GM19043 (cell line): ENCODE data around the gene FAM229B.
"Not testable (repeated sequence)": the region's sequence is repeated elsewhere in the genome, so short reads cannot be mapped to it uniquely, and the experiment has no call there.

ENCODE experiments used
- ATAC-seq: cut with Tn5 transposase; IDR thresholded peaks from one replicate; pipeline ENCODE4 v1.9.1; 2021; ENCODE audit warnings: low read depth; ENCODE audit not compliant: unreplicated experiment

Gene FAM229B, protein sequence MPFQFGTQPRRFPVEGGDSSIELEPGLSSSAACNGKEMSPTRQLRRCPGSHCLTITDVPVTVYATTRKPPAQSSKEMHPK

DNA sequence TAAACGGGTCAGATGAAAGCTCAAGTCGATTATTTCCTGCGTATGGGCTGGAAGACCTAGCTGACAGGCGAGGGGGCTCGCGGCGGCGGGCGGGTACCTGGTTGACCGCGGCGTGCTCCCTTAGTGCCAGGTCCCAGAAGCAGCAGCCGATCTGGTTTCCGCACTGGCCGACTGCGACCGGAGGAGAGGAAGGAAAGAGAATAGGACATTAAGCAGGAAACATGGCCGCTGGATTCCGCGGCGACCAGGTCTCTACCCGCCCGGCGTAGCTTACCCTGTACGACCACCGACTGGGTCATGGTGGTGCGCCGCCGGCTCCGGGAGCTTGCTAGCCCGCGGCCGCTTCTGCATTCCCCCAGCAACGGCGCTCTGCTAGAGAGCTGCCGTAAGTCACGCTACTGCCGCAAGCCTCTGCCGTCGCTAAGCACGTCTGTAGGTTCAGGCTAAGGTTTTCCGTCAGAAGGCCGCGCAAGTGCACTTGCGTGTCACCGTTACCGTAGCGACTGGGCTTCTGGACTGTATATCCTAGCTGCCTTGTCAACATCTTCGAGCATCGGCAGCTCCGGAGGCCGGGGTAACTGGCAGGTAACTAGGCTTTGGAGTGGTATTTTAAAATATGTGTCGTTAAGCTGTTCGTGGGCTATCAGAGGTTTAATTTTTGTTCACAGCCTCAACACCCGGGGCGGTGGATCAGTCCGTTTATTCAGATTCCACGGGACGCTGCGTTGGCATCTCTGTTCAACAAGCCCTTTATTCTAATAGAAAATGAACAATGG, at the start of gene FAM229B, which contains the start of gene TUBE1:
Gene FAM229B (plus strand): TSS at position 456 of the 776 bp plus-strand sequence. CDS start 11,693 bp downstream, outside the sequence.
Gene TUBE1 (minus strand): TSS at position 347 of the 776 bp plus-strand sequence. CDS start 48 bp downstream, at position 299.
- ATAC-seq, result peak; percentile 95

DNA sequence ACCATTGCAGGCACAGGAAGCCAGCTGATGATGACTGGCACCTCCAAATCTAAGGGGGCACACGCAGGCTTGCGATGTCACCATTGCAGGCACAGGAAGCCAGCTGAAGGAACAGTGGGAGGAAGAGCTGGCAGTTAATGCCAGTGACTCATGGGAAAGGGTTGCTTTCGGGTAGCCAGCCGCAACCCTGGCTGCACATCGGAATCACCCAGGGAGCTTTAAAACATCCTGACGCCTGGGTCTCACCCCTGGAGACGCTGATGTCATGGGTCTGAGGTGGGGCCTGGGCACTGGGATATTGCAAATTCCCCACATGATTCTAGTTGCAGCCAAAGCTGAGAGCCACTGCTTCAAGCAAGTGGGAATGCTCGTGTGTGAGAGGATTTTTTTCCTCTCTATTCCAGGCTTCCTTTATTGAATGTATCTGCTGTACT, 49.6 kb upstream of the FAM229B start:
- ATAC-seq, result no peak

DNA sequence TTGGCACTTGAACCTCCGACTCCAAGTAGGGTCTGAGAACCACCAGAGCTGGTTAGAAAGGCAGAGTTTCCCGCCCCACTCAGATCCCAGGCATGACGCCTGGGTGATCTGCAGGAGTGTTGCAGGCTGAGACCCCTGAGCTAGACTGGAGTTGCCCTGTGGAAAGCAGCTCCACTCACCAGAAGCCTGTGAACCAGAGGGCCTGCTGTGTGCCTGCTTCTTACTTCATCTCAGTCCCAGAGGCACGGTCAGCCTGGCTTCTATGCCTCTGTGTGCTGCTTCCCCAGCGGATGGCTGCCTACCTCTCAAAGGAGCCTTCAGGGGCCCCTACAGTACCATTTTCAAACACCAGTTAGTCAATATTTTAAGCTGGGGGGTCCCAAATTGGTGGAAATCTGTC, 49.1 kb upstream of the FAM229B start:
- no peak for ATAC-seq

DNA sequence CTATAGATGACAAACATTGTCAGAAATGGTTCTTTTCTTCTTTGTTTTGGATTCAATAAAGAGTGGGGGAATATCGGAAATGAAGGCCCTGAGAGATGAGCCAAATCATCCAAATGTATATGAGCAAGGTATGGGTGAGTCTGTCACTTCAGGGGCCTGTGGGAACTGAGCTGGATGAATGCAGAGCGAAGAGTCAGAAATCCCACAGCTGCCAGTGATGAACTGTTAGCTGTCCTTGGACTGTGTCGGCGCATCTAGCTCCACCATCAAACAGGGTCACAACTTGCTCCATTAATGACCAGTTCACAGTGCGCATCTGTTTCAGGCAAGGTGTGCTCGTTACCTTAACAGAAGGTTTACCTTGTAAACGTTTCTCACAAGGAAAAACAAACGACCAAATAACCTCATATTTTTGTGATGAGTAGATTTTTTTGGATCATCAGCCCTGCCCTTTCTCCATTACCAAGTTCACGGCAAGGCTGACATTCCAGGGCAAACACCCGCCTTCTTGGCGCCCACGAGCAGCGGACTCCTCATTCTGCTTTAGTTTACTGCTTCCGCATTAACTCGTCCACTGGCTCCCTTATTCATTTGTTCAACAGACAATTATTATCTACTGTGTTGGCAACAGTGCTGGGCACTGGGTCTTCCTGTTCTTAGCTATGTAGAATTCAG, 48.5 kb upstream of the FAM229B start:
- no peak for ATAC-seq

DNA sequence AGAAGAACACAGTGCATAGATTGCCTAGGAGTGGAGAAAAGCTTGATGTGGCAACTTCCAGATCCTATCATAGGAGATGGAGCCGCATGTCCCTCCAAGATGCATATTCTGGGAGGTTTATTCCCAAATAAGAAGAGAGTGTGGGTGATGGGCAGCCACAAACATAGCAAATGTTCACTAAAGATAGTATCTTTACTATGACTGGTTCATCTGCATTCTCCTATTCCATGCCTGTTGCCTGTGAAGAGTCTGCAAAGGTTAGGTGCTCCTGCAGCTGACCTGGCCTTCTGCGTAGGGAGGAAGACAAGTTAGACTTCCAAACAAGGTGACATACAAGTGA, 48.0 kb upstream of the FAM229B start:
- ATAC-seq, result no peak

DNA sequence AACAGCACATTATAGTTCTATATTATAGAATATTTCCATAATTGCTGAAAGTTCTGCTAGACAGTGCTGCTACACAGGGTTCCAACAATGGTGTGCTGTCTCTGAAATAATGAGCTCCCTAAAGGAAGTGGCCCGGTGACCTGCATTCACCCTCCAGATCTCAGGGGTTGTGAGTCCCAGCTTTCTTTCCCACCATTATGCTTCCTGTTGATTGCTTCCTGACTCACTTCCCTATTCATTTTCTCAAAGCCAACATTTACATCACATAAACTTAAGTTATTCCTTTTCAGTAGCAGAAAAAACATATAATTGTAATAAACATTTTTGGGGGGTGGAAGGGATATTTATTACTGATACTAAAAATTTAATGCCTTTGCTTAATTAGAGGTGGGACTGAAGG, 46.4 kb upstream of the FAM229B start:
- no peak for ATAC-seq

DNA sequence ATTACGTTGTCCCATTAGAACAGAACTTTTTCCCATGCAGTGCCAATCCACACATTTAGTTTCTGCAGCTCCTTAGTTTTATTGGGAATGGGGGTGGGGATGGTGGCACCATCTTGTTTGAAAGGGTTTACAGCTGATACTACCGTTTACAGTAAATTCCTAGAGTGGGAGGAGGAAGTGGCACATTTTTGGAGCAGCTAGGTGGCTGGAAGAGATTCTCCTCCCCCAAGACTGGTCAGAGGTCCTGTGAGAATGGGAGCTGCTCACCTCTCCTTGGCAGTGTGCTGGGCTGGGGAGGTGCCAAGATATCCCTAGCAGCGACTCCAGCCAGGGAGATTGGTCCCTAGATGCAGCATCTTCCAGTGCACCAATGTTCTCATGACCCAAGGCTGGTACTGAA, 45.9 kb upstream of the FAM229B start:
- ATAC-seq, result no peak

DNA sequence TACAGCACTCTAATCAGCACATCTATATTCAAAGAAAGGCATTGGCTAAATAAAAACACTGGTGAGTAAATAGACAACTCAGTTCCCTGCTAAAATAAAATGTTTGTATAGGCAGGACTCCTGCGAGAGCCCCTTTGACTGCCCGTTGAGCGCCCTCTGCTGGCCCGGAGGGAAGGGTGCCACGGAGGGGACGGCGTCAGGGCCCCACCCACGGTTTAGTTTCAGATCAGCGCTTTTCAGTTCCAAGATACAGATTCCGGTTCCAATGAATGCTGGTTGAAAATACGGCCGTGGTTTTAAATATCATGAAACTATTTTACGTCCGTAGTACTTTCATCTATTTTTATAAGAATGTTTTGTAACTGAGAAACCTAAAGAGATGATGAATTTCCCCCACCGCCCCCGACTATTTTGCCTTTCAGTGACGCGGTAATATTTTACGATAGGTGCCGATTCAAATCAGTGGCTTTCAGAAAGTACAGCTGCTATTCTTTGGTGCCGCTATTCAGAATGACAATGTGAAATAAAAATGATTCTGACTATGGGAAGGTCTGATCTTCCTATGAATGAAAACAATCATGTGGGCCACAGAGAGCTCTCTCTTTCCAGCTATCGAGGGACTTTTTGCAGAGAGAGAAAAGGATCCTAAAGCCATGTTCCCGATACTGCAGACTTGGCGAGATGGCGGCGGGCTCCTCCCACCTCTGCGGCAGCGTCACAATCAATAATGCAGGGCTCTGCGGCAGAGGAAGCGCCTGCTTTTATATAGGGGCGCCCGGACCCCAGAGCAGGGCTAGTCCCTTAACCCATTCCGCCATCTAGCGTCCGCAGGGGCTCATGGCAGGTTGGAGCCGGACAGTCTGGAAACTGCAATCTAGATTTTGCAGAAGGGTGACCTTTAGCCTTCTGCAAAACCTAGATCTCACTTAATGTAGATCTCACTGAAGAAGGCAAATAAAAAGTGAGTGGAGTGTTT, 44.1 kb upstream of the FAM229B start:
- ATAC-seq, result peak; percentile 88

DNA sequence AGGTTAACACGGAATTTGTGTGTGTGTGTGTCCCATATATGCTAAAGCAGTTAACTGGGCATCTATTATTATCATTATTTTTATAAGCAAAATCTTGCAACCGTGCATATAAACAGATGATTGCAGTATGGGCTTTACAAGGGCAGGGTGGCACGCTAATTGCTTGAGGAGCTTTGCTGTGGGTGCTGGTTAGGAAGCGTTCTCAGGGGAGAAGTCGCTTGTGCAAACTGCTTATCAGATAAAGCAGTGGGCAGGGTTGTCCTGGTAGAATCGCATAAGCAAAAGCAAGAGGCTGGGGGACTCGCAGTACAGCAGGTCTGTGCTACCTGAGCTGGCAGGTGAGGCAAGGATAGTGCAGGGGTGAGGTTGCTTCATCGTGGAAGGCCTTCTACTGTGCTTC, 43.2 kb upstream of the FAM229B start:
- no peak for ATAC-seq

DNA sequence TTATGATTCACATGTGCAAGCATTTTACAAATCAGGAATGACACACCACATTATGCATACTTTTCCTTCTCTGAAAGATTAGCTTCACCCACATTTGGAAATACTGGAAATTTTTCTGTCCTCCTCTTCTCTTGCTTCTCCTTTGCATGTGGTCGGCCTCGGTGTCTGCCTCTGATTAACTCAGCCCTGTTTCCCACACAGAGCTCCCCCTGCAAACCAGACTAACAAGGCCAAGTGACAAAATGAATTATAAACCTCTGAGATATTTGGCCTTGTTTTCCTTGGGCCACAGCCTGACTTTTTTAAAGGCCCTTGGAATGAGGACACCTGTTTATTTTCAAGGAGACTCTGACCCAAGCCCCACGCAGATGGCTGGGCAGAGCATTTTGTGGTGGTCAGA, 42.5 kb upstream of the FAM229B start:
- ATAC-seq, result no peak

DNA sequence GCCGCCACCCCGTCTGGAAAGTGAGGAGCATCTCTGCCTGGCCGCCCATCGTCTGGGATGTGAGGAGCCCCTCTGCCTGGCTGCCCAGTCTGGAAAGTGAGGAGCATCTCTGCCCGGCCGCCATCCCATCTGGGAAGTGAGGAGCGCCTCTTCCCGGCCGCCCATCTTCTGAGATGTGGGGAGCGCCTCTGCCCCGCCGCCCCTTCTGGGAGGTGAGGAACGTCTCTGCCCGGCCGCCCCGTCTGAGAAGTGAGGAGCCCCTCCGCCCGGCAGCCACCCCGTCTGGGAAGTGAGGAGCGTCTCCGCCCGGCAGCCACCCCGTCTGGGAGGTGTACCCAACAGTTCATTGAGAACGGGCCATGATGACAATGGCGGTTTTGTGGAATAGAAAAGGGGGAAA, 39.9 kb upstream of the FAM229B start:
- ATAC-seq, result not testable (repeated sequence)

DNA sequence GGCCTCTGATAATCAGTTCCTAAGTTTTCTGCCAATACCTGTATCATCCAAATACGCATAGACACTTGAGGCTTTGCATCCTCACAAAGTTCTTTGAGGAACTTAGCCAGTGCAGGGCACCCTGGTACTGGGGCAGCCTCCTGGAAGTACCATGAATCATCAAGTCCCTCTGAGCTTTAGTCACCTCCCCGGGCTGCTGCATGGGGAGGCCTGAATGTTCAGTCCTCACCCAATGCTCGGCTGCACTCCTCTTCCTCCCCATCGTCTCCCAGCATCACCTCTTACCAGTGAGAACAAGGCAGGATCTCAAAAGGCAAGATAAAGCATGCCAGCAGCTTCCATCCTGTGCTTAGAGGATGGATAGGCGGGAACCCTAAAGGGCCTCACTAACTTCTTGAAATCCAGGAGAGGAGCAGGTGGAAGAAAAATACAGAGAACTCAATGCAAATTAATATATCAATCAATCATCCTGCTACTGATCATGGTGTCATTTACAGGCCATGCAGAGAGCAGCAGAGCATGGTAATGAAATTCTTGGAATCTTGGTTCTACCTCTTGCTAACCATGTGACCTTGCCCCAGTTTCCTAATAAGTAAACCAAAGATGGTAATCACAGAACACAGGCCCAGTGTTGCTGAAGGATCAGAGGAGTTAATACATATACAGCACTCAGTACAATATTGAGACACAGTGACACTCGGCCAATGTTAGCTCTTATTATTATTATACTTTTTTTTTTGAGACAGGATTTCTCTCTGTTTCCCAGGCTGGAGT, 38.2 kb upstream of the FAM229B start:
- no peak for ATAC-seq

DNA sequence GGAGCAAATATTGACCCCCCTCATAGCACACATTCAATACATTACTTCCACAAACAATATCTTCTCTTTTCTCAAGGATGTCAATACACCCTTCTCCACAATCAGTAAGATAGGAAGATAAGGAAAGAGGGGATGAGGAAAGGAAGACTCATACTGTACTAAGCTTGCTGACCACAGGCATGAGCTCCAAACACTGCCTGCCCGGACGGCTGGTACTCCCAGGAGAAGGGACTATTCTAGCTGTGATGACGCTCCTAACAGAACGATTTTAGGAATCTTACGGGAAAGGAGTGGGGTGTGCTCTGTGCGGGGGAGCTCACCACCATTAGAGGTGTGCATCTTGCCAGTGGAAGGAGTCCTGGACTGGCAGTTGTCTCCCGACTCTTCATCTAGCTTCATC, 37.4 kb upstream of the FAM229B start:
- ATAC-seq, result no peak

DNA sequence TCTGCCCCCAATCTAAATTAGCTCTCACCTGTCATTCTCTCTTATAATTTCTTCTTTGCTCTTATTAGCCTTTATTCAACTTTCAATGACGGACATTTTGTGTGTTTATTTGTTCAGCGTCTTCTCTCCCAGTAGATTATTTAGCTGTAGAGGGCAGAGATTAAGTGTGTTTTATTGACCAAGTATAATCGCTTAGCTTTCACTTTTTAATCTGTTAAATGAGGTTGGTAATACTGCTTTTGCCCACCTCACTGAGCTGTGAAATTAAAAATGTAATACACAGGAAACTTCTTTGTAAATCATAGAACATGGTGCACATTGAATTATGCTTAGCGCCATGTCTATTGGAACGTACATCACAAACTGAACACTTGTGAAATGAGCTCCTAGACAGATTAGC, 37.0 kb upstream of the FAM229B start:
- no peak for ATAC-seq

DNA sequence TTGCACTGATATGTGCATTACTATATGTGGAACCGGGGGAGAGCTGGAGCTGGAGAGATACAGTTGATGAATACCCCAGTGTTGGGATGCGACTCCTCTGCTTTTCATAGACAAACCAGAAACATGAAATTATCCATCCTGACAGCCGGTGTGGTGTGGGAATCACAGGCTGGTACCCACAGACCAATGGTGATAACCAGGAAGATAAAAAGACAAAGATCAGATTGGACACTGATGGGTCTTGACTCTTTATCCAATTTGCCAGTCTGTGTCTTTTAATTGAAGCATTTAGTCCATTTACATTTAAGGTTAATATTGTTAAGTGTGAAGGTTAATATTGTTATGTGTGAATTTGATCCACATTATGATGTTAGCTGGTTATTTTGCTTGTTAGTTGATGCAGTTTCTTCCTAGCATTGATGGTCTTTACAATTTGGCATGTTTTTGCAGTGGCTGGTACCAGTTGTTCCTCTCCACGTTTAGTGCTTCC, 36.1 kb upstream of the FAM229B start:
- not testable (repeated sequence) for ATAC-seq

DNA sequence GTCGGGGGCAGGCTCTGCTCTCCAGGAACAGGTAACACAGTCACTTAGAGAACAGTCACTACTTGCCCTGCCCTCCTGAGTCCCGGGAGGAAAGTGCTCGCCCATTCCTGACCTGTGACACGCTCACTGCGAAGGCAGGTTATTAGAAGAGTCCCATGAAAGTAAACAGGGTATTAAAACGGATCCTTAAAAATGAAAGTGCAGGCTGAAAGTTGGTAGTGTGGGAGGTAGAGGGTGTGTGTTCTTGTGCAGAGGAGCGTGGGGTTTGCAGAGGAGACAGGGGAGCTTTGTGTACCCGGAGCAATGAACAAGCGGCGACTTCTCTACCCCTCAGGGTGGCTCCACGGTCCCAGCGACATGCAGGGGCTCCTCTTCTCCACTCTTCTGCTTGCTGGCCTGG, 33.4 kb upstream of the FAM229B start, which contains the start of gene CCN6:
Gene CCN6 (plus strand): TSS at position 104 of the 400 bp plus-strand sequence. CDS start 254 bp downstream, at position 358.
- no peak for ATAC-seq

DNA sequence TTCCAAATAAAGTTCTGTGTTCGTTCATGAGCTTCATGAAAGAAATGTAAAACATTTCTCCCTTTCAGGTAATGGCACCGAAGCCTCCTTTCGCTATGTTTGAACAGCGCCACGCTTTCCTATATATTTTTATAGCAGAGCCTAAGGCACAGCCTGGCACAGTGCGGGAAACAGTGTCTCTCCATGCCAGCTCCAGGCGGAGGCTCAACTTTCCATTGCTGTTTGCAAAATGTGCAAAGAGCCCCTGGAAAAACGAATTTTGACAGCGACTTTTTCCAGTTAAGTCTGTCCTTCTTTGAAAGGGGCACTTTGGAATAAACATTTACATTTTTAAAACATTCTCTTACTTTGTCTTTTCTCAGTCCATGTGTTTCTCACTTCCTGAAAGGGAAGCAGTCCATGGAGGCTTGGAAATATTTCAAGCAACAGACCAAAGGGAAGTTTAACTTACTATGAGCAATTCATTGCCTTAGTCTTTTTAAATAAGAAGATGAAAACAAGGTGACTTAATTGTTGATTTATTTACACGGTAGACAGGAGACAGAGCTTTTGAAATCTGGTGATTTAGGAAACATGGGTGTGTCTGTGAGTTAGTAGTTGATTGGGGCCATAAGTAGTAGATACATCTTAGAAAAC, 32.7 kb upstream of the FAM229B start:
- ATAC-seq, result no peak

DNA sequence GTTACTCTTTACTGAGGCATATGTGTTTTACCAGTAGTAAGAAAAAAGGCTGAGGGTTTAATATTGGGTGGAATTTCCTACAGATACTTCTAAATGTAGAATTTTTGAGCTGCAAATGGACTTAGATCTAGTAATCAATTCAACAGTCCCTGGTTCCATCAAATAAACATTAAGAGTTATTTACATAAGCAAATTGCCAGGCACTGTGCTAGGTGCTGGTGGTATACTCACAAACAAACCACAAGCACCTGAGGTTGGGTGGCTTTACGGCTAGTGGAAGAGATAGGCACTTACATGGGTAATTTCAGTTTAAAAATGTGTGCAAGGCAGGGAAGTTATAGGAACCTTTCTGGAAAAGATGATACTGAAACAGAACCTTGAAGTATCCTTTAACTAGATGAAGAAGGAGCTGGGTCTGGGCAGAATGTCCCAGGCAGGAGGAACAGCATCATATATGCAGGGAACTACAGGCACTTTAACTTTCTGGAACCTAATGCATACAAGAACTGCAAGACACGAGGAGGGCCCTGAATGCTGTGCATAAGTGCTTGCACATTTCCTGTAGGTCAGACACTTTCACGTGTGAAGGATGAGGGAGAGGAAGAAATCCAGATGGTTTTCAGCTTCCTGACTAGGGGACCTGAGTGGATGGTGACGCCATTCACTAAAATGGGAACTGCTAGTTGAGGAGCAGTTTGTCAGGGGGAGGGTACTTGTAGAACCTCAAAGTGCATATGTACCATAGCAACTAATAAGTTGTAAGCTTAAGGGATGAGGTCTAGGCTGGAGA, 29.0 kb upstream of the FAM229B start:
- ATAC-seq, result no peak
